Adipocyte (in vitro differentiated cells): ENCODE measurements around the gene GGACT.

ENCODE experiments used
- DNase-seq: peaks from one replicate; pipeline ENCODE4 v3.0.0-alpha.2; 2015; ENCODE audit warnings: low read depth
- H3K27me3 ChIP-seq: replicated peaks from 2 replicates; pipeline ENCODE4 v1.7.0; 2013; ENCODE audit warnings: mild to moderate bottlenecking, low read length, moderate library complexity; ENCODE audit not compliant: control insufficient read depth, insufficient read depth
- H3K36me3 ChIP-seq: 2 replicates; pipeline ENCODE4 v1.7.0; 2013; ENCODE audit warnings: low read length, mild to moderate bottlenecking, moderate library complexity; ENCODE audit not compliant: control insufficient read depth, insufficient read depth, severe bottlenecking
- H3K4me1 ChIP-seq: 2 replicates; pipeline ENCODE4 v1.7.0; 2013; ENCODE audit warnings: mild to moderate bottlenecking, low read length, moderate library complexity; ENCODE audit not compliant: control insufficient read depth, insufficient read depth
- H3K4me3 ChIP-seq: 2 replicates; pipeline ENCODE4 v1.7.0; 2013; ENCODE audit warnings: mild to moderate bottlenecking, low read length, moderate library complexity
- H3K9ac ChIP-seq: 2 replicates; pipeline ENCODE4 v1.7.0; 2013; ENCODE audit warnings: mild to moderate bottlenecking, low read length, moderate library complexity
- H3K9me3 ChIP-seq: 2 replicates; pipeline ENCODE4 v1.7.0; 2013; ENCODE audit warnings: mild to moderate bottlenecking, low read length, moderate library complexity; ENCODE audit not compliant: control insufficient read depth

Gene GGACT

DNA sequence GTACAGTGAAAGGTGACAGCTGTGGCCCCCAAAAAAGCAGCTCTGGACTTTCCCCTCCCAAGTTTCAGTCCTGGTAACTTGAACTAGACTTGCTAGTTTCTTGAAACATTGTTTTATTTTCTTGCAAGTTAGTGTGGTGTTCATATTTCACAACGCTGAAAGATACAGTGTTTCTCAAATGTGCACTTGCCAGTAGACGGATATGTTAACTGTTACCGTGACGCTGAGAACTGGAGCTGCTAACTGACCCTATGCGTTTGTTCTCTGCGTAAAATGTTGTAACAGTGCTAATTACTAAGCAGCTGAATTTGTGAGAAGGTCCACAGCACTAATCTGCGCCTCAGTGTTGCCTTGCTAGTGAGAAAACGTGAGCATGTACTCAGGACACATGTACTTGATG, 79.6 kb downstream of the GGACT start:
- Histone ChIP-seq H3K36me3 (no peaks in the 10 kb centered on the region), H3K27me3 (no peaks in the 10 kb centered on the region), H3K9me3 (no peaks in the 10 kb centered on the region), H3K9ac (no peak overlapping the region), H3K4me1 (peaks cover 7% of the 10 kb centered on the region), H3K4me3 (no peak overlapping the region)
- DNase-seq, result no peak

DNA sequence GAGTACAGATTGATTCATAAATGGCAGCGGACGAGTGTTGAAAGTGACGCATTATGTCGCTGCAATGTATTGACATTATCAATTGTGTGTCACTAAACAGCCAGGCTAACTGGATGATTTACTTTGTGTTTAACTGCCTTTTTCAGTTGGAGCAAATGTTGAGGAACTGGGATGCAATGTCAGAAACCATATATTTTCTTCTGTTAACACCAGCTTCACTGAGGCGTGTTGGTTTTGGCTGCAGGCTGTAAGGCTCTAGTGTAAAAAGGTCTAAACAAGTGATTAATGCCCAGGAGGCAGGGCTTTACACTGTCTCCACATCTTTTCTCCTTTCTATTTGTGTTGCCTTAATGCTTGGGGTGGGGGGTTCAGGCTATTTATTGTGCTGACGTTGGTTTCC, 80.1 kb downstream of the GGACT start:
- H3K27me3 ChIP-seq, result no peaks in the 10 kb centered on the region
- H3K4me3 ChIP-seq, result no peak overlapping the region
- no peak for DNase-seq
- no peak overlapping the region for H3K9ac ChIP-seq
- no peaks in the 10 kb centered on the region for H3K36me3 ChIP-seq
- peaks cover 1% of the 10 kb centered on the region for H3K4me1 ChIP-seq
- H3K9me3 ChIP-seq, result no peaks in the 10 kb centered on the region

DNA sequence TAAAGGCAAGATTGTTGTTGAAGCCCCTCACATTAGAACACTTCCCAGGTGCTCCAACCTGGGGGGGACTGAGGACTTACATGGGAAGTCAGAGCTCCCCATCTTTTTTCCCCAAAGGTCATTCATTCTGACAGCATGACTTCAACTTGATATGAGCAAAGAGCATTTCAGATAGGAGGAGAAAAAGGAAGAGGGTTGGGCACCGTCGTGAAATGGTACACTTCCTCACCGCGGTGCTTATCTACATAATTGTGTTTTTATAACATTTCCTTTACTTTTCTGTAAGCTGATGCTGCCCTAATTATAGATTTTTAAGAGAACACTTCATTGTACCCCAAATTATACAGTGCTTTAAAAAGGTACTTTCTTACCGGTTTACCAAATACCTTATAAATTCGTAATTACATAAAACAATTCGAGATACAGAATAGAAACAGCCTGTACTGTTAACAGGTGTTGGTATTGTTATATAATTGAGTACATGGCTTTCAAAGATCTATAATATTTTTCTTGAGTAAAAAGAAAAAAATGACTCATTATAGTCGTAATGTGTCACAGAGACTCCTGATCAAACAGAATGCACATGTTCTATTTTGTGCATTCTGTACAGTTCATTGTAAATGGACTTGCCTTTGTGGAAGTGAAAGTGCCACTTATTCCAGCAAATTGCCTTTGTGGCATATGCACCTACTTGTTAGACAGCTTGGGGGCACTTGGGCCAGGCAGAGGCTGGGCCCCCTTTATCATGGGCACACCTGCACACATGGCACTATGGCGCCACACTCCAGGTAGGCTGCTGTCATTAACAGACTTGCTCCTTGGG, 81.8 kb downstream of the GGACT start:
- DNase-seq, result no peak
- no peak overlapping the region for H3K4me3 ChIP-seq
- no peaks in the 10 kb centered on the region for H3K9me3 ChIP-seq
- no peaks in the 10 kb centered on the region for H3K27me3 ChIP-seq
- no peaks in the 10 kb centered on the region for H3K4me1 ChIP-seq
- no peak overlapping the region for H3K9ac ChIP-seq
- H3K36me3 ChIP-seq, result no peaks in the 10 kb centered on the region

DNA sequence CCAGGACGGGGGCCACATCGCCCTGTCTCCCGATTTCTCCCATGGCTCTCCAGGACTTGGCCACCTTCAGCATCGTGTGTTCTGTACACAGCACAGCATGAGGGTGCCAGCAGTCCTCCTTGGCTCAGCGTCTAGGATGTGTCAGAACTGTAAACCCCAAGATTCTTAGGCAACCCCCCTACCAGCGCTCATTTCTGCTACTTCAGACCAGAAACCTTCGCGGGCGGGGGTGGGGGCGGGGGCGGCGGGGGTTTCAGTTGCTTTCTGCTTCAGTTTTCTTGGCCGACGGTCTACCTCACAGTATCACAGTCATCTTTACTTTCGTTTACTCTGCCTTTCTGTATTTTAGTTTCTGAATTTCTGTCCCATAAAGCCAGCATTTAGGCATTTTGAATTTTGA, 82.4 kb downstream of the GGACT start:
- no peaks in the 10 kb centered on the region for H3K9me3 ChIP-seq
- no peak overlapping the region for H3K4me3 ChIP-seq
- H3K4me1 ChIP-seq, result no peaks in the 10 kb centered on the region
- H3K36me3 ChIP-seq, result no peaks in the 10 kb centered on the region
- DNase-seq, result no peak
- no peak overlapping the region for H3K9ac ChIP-seq
- H3K27me3 ChIP-seq, result no peaks in the 10 kb centered on the region

DNA sequence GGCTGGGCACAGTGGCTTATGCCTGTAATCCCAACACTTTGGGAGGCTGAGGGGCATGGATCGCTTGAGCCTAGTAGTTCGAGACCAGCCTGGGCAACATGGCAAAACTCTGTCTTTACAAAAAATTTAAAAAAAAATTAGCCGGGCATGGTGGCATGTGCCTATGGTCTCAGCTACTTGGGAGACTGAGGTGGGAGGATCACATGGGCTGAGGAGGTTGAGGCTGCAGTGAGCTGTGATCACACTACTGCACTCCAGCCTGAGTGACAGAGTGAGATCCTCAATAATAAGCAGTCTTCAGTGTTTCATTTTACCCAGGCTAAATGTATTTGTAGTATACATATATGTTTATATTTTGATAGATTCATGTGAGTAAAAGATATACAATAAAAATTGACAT, 85.0 kb downstream of the GGACT start:
- H3K4me1 ChIP-seq, result no peaks in the 10 kb centered on the region
- no peak overlapping the region for H3K9ac ChIP-seq
- no peaks in the 10 kb centered on the region for H3K27me3 ChIP-seq
- H3K4me3 ChIP-seq, result no peak overlapping the region
- H3K9me3 ChIP-seq, result no peaks in the 10 kb centered on the region
- no peaks in the 10 kb centered on the region for H3K36me3 ChIP-seq
- DNase-seq, result no peak

DNA sequence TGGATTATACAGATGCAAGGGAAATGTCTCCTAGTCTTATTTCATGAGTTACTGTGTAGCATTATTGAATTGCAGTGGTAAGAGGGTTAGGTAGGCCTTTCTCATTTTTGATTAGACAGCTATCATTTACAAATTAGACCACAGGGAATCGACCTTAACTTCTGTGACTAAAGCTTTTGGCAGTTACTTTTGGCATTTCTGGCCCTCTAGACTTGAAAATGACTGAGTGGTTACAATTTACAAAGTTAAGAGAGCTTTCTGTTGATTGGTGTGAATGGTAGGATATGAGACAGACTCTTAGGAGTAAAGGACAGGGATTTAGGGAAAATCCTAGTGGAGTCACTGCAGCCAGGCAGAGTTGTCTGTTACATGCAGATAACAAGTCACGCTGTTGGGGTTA, 86.1 kb downstream of the GGACT start:
- no peak overlapping the region for H3K4me3 ChIP-seq
- H3K9ac ChIP-seq, result no peak overlapping the region
- no peaks in the 10 kb centered on the region for H3K4me1 ChIP-seq
- no peak for DNase-seq
- no peaks in the 10 kb centered on the region for H3K9me3 ChIP-seq
- H3K27me3 ChIP-seq, result no peaks in the 10 kb centered on the region
- no peaks in the 10 kb centered on the region for H3K36me3 ChIP-seq

DNA sequence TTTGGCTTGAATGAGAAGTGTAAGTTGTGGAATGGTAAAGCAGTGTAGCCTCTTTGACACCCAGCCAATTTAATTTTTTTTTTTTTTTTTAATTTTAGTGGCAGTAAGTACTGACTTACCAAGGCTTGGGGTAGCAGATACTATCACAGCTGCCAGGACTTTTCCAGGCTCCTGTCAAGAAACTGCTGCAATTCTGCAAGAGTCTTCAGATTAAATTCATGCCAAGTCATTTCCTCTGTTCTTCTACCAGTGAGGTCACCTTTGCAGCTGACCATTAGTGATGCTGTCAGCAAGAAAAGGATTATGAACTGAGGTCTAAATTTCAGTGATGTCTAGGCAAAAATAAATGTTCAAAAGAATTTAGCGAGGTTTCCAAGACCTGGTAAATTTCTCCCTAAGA, 91.2 kb downstream of the GGACT start:
- H3K9ac ChIP-seq, result no peak overlapping the region
- H3K27me3 ChIP-seq, result no peaks in the 10 kb centered on the region
- no peaks in the 10 kb centered on the region for H3K36me3 ChIP-seq
- DNase-seq, result peak; percentile 17
- no peaks in the 10 kb centered on the region for H3K9me3 ChIP-seq
- H3K4me3 ChIP-seq, result no peak overlapping the region
- H3K4me1 ChIP-seq, result peaks cover 9% of the 10 kb centered on the region

DNA sequence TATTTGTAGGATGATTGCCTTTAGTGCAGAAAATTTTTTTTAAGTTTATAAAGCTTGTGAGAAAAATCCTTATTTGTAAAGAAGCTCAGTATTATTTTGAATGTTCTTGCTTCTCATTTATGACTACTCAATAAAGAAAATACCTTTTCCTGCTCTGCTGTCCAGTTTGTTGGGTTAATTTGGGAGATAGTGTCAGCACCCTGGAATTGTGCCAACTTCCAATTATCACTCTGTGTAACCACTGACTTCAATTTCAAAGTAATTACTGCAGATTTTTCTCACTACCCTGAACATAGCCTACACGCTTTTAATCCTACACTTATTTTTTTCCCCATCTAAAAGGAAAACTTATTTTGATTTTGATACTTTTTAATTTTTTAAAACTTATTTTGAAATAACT, 93.1 kb downstream of the GGACT start:
- H3K9me3 ChIP-seq, result no peaks in the 10 kb centered on the region
- no peak for DNase-seq

DNA sequence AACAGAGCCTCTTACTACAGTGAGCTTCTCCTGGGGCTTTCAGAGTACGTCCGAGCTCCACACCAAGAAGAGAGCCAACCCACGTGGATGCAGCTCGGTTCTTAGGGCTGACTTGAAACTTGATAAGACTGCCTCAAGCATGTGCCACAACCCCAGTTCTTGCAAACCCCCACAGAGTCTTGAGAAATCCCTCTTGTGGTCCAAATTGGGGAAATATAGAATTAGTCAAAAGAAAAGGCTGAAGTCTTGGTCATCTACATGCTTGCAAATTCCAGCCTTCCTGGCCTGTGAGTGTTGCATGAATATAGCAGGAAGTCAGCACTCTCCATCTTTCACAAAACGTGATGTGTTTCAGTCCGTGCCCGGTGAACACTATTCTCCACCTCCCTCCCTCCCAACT, 95.2 kb downstream of the GGACT start:
- Histone ChIP-seq H3K27me3 (no peaks in the 10 kb centered on the region), H3K36me3 (no peaks in the 10 kb centered on the region), H3K4me3 (no peak overlapping the region), H3K9me3 (no peaks in the 10 kb centered on the region), H3K9ac (no peak overlapping the region), H3K4me1 (peaks cover 31% of the 10 kb centered on the region)
- no peak for DNase-seq

More for the DNA sequence above, 93.1 kb downstream of the GGACT start:
- Histone ChIP-seq H3K4me1 (peaks cover 25% of the 10 kb centered on the region), H3K9ac (no peak overlapping the region), H3K27me3 (no peaks in the 10 kb centered on the region), H3K4me3 (no peak overlapping the region), H3K36me3 (no peaks in the 10 kb centered on the region)

DNA sequence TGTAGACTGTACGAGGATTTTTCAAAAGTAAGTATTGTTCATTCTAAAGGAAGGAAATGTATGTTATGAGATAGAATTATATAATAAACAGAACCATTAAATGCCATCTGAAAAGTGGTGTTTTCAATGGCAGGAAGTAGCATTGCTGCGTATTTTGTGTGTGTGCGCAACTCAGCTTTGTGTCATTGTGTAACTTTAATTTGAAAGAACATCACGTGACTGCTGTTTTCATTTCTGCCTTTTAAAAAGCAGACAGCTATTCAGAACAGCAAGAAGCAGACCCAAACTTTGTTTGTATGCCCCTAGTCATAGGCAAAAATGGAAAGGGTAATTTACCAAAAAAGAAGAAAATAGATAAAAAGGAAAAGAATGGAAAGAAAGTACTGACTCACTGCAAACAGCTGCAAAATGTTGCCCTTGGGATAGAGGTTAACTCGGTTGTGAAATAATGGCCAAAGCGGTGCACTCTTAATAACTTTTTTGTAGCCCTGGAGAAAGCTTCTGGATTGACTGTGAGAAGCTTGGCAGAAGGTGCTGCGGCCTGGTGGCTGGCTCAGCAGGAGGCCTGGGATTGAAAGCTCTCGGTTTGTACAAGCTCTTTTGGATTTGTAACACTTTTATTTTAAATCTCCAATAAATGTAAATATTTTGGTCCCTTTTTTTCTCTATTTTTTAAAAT, 97.3 kb downstream of the GGACT start:
- H3K9me3 ChIP-seq, result no peaks in the 10 kb centered on the region
- H3K9ac ChIP-seq, result no peak overlapping the region
- DNase-seq, result peak; percentile 25
- peaks cover 31% of the 10 kb centered on the region for H3K4me1 ChIP-seq
- no peaks in the 10 kb centered on the region for H3K27me3 ChIP-seq
- no peak overlapping the region for H3K4me3 ChIP-seq
- no peaks in the 10 kb centered on the region for H3K36me3 ChIP-seq

DNA sequence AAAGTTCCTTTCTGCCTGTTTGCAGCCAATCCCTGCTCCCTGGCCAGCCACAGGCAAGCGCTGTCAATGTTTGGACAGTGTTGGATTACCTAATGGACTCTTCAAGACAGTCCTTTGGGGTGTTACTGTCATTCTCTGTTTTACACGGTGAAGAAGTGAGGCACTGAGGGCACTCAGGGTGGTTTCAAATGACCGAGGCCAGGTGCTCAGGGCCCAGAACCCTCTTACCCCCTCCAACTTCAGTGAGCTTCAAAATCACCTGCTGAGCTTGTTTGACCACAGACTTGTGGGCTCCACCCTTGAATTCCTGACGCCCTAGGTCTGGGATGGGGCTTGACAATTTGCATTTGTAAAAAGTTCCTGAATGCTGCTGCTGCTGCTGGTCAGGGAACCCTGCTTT, 97.9 kb downstream of the GGACT start:
- no peak for DNase-seq
- Histone ChIP-seq H3K36me3 (no peaks in the 10 kb centered on the region), H3K9ac (no peak overlapping the region), H3K4me1 (peaks cover 26% of the 10 kb centered on the region), H3K4me3 (no peak overlapping the region), H3K9me3 (no peaks in the 10 kb centered on the region), H3K27me3 (no peaks in the 10 kb centered on the region)
